Calu3 (cell line): Measurements from ENCODE around the gene IFITM5. TPM values are rescaled to one million over a fixed set of nuclear protein-coding genes. Genes with fewer than 3 reads are reported as not detected.

Experiments
- BruUV-seq: library from RNA; stranded (reverse); fragments of 400-500 nt; replicated peaks from 2 replicates; lab custom pipeline; 2021; lab: Mats Ljungman, UMichigan
- CTCF ChIA-PET: fragments of 300-600 bp; sonication (Branson Sonifier 250); formaldehyde crosslinking; loops from one replicate; lab custom pipeline; 2022; ENCODE audit warnings: antibody characterized with exemption; lab: Charles Lee
- DNase-seq: peaks from one replicate; pipeline ENCODE4 v3.0.0; 2022
- H3K27ac Mint-ChIP-seq: one replicate; pipeline ENCODE4 v1.8.0; 2022; ENCODE audit warnings: mixed read lengths; ENCODE audit not compliant: unreplicated experiment
- H3K27me3 Mint-ChIP-seq: one replicate; pipeline ENCODE4 v1.8.0; 2022; ENCODE audit warnings: mixed read lengths; ENCODE audit not compliant: unreplicated experiment
- H3K36me3 Mint-ChIP-seq: one replicate; pipeline ENCODE4 v1.8.0; 2022; ENCODE audit warnings: mild to moderate bottlenecking, moderate library complexity, mixed read lengths; ENCODE audit not compliant: insufficient read depth, unreplicated experiment
- H3K4me1 Mint-ChIP-seq: one replicate; pipeline ENCODE4 v1.8.0; 2022; ENCODE audit warnings: mild to moderate bottlenecking, low read depth, mixed read lengths; ENCODE audit not compliant: unreplicated experiment
- H3K4me3 Mint-ChIP-seq: one replicate; pipeline ENCODE4 v1.8.0; 2022; ENCODE audit warnings: mild to moderate bottlenecking, low read depth, moderate library complexity, mixed read lengths; ENCODE audit not compliant: unreplicated experiment
- H3K9me3 Mint-ChIP-seq: one replicate; pipeline ENCODE4 v1.8.0; 2022; ENCODE audit warnings: low read depth, mixed read lengths; ENCODE audit not compliant: unreplicated experiment
- intact Hi-C: fragments of 100-400 bp; cut with micrococcal nuclease; formaldehyde crosslinking; loops from one replicate; pipeline ENCODE4 v1.10.0; 2022; ENCODE audit not compliant: unreplicated experiment
- total RNA-seq: library from RNA; stranded (reverse); gene quantifications from 2 replicates; pipeline ENCODE4 v1.2.3, GENCODE V29; 2022
- TF ChIP-seq, protein P1 (sequence below): fragments of 200-600 bp; IDR thresholded peaks from one replicate; pipeline ENCODE4 v1.8.0; 2022; ENCODE audit warnings: antibody characterized with exemption; ENCODE audit not compliant: unreplicated experiment

The IFITM5 gene
- total RNA-seq, 1 experiment from 2014 or later, result not detected

DNA sequence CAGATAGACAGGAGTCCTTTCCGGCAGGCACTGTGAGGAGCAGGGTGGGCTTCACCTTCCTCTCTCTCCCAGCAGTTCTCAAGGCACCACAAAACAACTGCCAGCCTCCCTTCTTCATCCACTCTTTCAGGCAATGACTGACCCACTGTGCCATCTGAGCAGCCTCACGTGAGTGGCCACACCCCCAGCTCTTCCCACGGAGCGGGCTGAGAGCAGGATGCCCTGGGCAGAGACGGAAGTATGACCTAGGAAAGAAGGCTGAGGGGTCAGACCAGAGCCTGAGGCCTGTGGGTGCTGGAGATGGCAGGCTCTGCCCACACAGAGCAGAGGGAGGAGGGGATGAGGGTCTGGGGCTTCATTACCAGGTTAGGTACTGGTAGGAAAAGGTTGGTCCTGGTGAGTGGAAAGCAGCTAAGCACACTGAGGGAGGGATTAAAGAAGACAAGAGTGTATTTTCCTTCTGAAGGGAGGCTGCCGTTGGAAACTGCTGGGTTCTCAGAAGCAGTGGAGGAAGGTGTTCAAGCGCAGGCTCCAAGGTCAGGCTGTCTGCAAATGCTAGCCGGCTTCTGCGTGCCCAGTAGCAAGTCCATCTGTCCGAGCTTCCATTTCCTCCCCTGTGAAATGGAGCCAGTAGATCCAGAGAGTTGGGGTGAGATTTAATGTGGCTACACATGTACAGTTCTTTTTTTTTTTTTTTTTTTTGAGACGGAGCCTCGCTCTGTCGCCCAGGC lies 16.5 kb downstream of the IFITM5 start:
- Mint-ChIP-seq H3K9me3 (no peaks in the 10 kb centered on the region), H3K36me3 (no peaks in the 10 kb centered on the region), H3K27me3 (peaks cover 90% of the 10 kb centered on the region), H3K4me1 (peaks cover 4% of the 10 kb centered on the region), H3K4me3 (no peak overlapping the region), H3K27ac (no peak overlapping the region)
- BruUV-seq, result no TSS peak
- TF ChIP-seq, protein P1, sequence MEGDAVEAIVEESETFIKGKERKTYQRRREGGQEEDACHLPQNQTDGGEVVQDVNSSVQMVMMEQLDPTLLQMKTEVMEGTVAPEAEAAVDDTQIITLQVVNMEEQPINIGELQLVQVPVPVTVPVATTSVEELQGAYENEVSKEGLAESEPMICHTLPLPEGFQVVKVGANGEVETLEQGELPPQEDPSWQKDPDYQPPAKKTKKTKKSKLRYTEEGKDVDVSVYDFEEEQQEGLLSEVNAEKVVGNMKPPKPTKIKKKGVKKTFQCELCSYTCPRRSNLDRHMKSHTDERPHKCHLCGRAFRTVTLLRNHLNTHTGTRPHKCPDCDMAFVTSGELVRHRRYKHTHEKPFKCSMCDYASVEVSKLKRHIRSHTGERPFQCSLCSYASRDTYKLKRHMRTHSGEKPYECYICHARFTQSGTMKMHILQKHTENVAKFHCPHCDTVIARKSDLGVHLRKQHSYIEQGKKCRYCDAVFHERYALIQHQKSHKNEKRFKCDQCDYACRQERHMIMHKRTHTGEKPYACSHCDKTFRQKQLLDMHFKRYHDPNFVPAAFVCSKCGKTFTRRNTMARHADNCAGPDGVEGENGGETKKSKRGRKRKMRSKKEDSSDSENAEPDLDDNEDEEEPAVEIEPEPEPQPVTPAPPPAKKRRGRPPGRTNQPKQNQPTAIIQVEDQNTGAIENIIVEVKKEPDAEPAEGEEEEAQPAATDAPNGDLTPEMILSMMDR, result no peak
- intact Hi-C loops, result no loop called here
- CTCF ChIA-PET, result no interaction called here
- no peak for DNase-seq

DNA sequence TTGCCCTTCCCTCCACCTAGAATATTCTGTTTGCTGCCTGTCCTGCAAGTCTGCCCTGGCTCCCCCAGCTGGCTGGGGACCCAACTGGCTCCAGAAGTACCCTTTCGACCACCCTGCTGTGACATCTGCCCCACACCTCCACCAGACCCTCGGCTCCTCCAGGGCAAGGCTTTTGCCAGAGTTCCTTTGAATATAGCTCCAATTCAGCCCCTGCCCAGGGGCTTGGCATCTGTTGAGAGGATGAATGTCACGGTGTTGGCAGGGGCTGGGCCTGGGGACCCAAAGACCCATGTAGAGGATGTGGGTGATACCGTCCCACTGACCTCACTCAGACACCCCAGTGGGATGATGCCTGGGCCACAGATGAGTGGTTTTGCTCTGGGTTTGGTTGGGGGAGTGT lies 17.2 kb downstream of the IFITM5 start:
- intact Hi-C loops, result no loop called here
- Mint-ChIP-seq H3K4me1 (no peaks in the 10 kb centered on the region), H3K4me3 (no peak overlapping the region), H3K9me3 (no peaks in the 10 kb centered on the region), H3K36me3 (no peaks in the 10 kb centered on the region), H3K27ac (no peak overlapping the region), H3K27me3 (peaks cover 90% of the 10 kb centered on the region)
- CTCF ChIA-PET, result no interaction called here
- no TSS peak for BruUV-seq
- no peak for DNase-seq
- TF ChIP-seq, protein P1, result no peak

DNA sequence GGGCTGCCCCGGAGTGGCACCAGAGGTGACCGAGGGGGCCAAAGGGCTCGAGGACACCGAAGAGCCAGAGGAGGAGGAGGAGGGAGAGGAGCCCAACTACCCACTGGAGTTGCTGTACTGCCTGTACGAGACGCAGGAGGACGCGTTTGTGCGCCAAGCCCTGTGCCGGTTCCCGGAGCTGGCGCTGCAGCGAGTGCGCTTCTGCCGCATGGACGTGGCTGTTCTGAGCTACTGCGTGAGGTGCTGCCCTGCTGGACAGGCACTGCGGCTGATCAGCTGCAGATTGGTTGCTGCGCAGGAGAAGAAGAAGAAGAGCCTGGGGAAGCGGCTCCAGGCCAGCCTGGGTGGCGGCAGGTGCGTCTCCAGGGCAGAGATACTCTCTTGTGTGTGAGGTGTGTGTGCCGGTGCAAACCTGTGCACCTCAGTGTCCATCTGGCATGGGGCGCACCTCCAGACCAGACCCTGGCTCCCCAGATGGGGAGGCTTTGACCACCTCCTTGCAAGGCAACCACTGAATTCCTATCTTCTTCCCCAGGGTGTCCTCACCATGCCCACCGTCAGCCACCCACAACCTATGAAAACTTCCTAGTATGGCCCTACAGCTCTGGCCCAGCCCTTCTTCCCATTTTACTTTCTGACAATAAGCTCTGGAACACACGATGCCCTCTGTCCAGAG lies 17.7 kb downstream of the IFITM5 start:
- no peak for DNase-seq
- TF ChIP-seq, protein P1, result no peak
- no TSS peak for BruUV-seq
- CTCF ChIA-PET, result no interaction called here
- Mint-ChIP-seq H3K9me3 (peaks cover 3% of the 10 kb centered on the region), H3K4me3 (no peak overlapping the region), H3K36me3 (no peaks in the 10 kb centered on the region), H3K27ac (no peak overlapping the region), H3K4me1 (no peaks in the 10 kb centered on the region), H3K27me3 (peaks cover 90% of the 10 kb centered on the region)
- intact Hi-C loops, result no loop called here

DNA sequence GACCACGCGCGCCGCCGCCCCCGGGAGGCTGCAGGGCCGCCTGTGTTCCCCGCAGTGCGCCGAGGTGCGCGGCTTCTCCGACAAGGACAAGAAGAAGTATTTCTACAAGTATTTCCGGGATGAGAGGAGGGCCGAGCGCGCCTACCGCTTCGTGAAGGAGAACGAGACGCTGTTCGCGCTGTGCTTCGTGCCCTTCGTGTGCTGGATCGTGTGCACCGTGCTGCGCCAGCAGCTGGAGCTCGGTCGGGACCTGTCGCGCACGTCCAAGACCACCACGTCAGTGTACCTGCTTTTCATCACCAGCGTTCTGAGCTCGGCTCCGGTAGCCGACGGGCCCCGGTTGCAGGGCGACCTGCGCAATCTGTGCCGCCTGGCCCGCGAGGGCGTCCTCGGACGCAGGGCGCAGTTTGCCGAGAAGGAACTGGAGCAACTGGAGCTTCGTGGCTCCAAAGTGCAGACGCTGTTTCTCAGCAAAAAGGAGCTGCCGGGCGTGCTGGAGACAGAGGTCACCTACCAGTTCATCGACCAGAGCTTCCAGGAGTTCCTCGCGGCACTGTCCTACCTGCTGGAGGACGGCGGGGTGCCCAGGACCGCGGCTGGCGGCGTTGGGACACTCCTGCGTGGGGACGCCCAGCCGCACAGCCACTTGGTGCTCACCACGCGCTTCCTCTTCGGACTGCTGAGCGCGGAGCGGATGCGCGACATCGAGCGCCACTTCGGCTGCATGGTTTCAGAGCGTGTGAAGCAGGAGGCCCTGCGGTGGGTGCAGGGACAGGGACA lies 18.4 kb downstream of the IFITM5 start:
- H3K36me3 Mint-ChIP-seq, result no peaks in the 10 kb centered on the region
- H3K4me1 Mint-ChIP-seq, result no peaks in the 10 kb centered on the region
- CTCF ChIA-PET, result interaction anchor here (0.5 to 0.7 kb wide), 3 partner anchors 23 to 113 kb away, joined by 3 to 4 read pairs (median 3); partner anchors contain the start of gene PKP3
- intact Hi-C loops, result no loop called here
- no peak overlapping the region for H3K27ac Mint-ChIP-seq
- H3K9me3 Mint-ChIP-seq, result peaks cover 5% of the 10 kb centered on the region
- BruUV-seq, result no TSS peak
- H3K27me3 Mint-ChIP-seq, result peaks cover 90% of the 10 kb centered on the region
- TF ChIP-seq, protein P1, result no peak
- DNase-seq, result no peak
- H3K4me3 Mint-ChIP-seq, result peak overlapping the region; percentile 21
